BLaER1 (cell line): ENCODE results near the gene ZBTB47.

ENCODE experiments used
- H3K27ac ChIP-seq: shearing (Covaris generic); formaldehyde crosslinking; 2 replicates; pipeline ENCODE4 v1.8.1; 2022
- H3K27me3 ChIP-seq: shearing (Covaris generic); formaldehyde crosslinking; 2 replicates; pipeline ENCODE4 v1.8.1; 2022
- H3K36me3 ChIP-seq: shearing (Covaris generic); formaldehyde crosslinking; 2 replicates; pipeline ENCODE4 v1.8.1; 2022
- H3K4me1 ChIP-seq: shearing (Covaris generic); formaldehyde crosslinking; 2 replicates; pipeline ENCODE4 v1.8.1; 2022
- H3K4me2 ChIP-seq: shearing (Covaris generic); formaldehyde crosslinking; 2 replicates; pipeline ENCODE4 v1.8.1; 2022
- H3K4me3 ChIP-seq: shearing (Covaris generic); formaldehyde crosslinking; 2 replicates; pipeline ENCODE4 v1.8.1; 2022
- H3K9ac ChIP-seq: shearing (Covaris generic); formaldehyde crosslinking; 2 replicates; pipeline ENCODE4 v1.8.1; 2022
- H3K9me3 ChIP-seq: shearing (Covaris generic); formaldehyde crosslinking; 2 replicates; pipeline ENCODE4 v1.8.1; 2022
- H4K20me1 ChIP-seq: shearing (Covaris generic); formaldehyde crosslinking; 2 replicates; pipeline ENCODE4 v1.8.1; 2022
- Cebpa-rat ChIP-seq: shearing (Covaris generic); IDR thresholded peaks from 2 replicates; pipeline ENCODE4 v1.8.1; 2022

ZBTB47 gene

DNA sequence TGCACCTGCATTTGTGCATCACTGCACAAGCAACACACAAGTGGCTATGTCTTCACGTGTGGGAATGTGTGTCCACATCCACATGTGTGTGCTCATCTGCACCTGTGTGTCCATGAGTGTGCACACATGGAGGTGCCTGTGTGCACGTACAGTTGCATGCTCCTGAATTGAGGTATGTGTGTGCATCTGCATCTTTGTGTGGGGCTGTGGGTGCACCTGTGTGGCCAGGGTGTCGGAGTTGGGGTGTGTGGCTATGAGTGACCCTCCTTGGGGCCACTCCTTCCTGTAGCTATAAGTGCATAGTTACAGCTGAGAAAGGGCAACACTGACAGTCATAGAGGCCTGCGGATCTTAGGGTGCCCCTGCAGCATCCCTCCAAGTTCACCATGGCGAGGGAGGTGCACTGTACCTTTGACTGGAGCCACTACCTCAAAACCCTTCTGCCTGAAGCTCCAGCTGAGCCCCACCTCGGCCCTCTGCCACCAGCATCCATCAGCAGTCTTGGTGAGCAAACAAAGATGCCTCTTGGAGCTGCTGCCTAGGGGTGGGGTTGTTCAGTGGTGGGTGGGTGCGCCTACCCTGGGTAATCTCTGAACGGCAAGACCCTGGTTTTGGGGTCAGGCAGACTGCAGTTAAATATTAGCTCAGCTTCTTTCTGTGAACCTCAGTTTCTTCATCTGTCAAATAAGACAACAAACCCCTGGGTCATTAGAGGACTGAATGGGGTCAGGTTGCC lies 54.3 kb downstream of the ZBTB47 start:
- Histone ChIP-seq H3K4me2 (no peak overlapping the region), H3K4me3 (no peak overlapping the region), H3K9me3 (no peaks in the 10 kb centered on the region), H3K27ac (no peak overlapping the region), H3K36me3 (no peaks in the 10 kb centered on the region), H3K9ac (no peak overlapping the region), H3K27me3 (no peaks in the 10 kb centered on the region), H3K4me1 (no peaks in the 10 kb centered on the region), H4K20me1 (peaks cover 10% of the 10 kb centered on the region; the same call in 1 of the 2 replicates)
- TF ChIP-seq Cebpa-rat, result no peak

DNA sequence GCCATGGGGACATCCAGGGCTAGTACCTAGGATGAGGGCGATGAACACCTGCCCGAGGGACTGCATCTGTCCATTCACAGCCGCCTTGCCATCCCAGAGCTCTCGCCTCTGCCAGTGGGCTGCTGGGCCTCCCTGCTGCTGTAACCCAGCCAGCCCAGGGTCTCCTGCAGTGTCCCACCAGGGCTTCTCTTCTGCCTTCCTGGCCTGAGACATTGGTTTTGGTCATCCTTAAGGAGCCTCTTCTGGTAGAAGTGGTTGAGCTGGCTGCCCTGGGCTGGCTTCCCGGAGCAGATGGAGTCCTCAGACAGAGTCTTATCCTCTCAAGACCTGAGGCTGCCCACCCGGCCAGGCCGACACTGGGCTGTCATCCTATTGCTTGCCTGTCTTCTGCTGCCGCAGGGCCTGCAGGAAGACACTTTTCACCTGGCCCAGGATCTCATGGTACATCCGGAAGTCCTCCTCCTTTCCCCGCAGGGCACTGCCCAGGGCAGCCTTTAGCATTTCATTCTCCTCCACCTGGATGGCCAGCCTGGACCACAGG lies 55.2 kb downstream of the ZBTB47 start:
- Histone ChIP-seq H3K4me1 (no peaks in the 10 kb centered on the region), H3K27ac (no peak overlapping the region), H3K4me3 (no peak overlapping the region), H3K9ac (no peak overlapping the region), H3K27me3 (no peaks in the 10 kb centered on the region), H3K36me3 (no peaks in the 10 kb centered on the region), H3K9me3 (no peaks in the 10 kb centered on the region), H3K4me2 (no peak overlapping the region), H4K20me1 (peaks cover 3% of the 10 kb centered on the region; the same call in 1 of the 2 replicates)
- TF ChIP-seq Cebpa-rat, result no peak

DNA sequence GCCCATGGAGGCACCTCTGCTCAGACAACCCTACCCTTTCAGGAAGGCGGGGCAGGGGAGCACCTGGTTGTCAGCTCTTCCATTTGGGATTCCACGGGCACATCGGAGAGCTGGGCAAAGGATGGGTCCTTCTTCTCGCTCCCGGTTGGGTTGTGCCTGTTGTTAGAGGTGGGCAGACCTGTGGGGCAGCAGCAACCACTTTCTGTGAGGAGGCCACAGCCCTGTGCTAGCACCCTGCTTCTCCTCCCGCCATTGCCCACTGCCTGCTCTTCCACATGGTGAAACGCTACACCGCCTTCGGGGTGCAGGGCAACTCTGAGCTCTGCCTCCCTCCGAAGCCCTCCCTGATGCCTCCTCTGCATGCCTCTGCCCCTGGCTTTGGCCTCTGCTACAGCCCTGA lies 56.1 kb downstream of the ZBTB47 start:
- H3K4me3 ChIP-seq, result no peak overlapping the region
- H3K27me3 ChIP-seq, result no peaks in the 10 kb centered on the region
- no peak overlapping the region for H3K9ac ChIP-seq
- no peak for TF ChIP-seq Cebpa-rat
- no peaks in the 10 kb centered on the region for H3K4me1 ChIP-seq
- H3K36me3 ChIP-seq, result no peaks in the 10 kb centered on the region
- H3K4me2 ChIP-seq, result no peak overlapping the region
- no peak overlapping the region for H3K27ac ChIP-seq
- no peaks in the 10 kb centered on the region for H4K20me1 ChIP-seq
- H3K9me3 ChIP-seq, result no peaks in the 10 kb centered on the region

DNA sequence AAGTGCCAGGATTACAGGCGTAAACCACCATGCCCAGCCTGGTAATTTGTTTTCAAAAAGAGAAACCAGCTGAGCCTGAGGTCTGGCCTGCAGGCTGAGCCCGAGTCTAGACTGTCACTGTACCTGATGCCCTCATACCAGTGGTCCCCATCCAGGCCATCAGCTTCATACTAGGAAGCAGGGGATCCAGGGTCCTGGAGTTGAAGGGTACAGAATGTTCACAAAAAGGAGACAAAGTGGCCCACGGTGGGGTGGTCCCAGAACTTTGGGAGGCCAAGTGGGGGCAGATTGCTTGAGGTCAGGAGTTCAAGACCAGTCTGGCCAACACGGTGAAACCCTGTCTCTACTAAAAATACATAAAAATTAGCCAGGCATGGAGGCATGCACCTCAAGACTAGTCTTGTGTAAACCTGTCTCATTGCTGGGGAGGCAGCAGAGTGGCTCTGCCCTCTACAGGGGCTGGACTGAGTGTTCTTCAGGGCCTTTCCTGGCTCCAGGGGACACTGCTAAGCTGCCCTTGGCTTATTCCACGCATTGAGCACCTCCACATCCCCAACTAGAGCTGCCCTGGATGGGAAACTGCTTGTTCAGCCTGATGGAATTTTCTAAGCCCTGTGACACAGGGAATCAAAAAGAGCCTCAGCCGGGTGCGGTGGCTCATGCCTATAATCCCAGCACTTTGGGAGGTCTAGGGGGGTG lies 57.0 kb downstream of the ZBTB47 start:
- H3K9ac ChIP-seq, result no peak overlapping the region
- H3K4me3 ChIP-seq, result no peak overlapping the region
- H3K4me1 ChIP-seq, result no peaks in the 10 kb centered on the region
- TF ChIP-seq Cebpa-rat, result no peak
- H4K20me1 ChIP-seq, result no peaks in the 10 kb centered on the region
- no peaks in the 10 kb centered on the region for H3K9me3 ChIP-seq
- no peak overlapping the region for H3K27ac ChIP-seq
- no peak overlapping the region for H3K4me2 ChIP-seq
- H3K27me3 ChIP-seq, result no peaks in the 10 kb centered on the region
- no peaks in the 10 kb centered on the region for H3K36me3 ChIP-seq

- H3K36me3 ChIP-seq, result no peaks in the 10 kb centered on the region
- no peaks in the 10 kb centered on the region for H3K27me3 ChIP-seq
- H3K9ac ChIP-seq, result no peak overlapping the region
- no peaks in the 10 kb centered on the region for H3K9me3 ChIP-seq
- H4K20me1 ChIP-seq, result no peaks in the 10 kb centered on the region
- no peak overlapping the region for H3K4me2 ChIP-seq
- no peak overlapping the region for H3K27ac ChIP-seq
- no peak for TF ChIP-seq Cebpa-rat
- H3K4me3 ChIP-seq, result no peak overlapping the region
- H3K4me1 ChIP-seq, result no peaks in the 10 kb centered on the region
Observed at GRCh38 chr3:42711491-42712343, 58.2 kb downstream of the ZBTB47 start.

GRCh38 chr3:42712344-42712648 lies 58.8 kb downstream of the ZBTB47 start:
- Histone ChIP-seq H3K36me3 (no peaks in the 10 kb centered on the region), H3K4me2 (no peak overlapping the region), H3K4me1 (no peaks in the 10 kb centered on the region), H3K4me3 (no peak overlapping the region), H3K9ac (no peak overlapping the region), H3K9me3 (no peaks in the 10 kb centered on the region), H4K20me1 (no peaks in the 10 kb centered on the region), H3K27ac (no peak overlapping the region), H3K27me3 (no peaks in the 10 kb centered on the region)
- TF ChIP-seq Cebpa-rat, result no peak

GRCh38 chr3:42712688-42713372 lies 59.3 kb downstream of the ZBTB47 start:
- Histone ChIP-seq H3K27me3 (no peaks in the 10 kb centered on the region), H3K27ac (no peak overlapping the region), H3K36me3 (no peaks in the 10 kb centered on the region), H3K4me2 (no peak overlapping the region), H3K9ac (no peak overlapping the region), H3K9me3 (no peaks in the 10 kb centered on the region), H4K20me1 (no peaks in the 10 kb centered on the region), H3K4me1 (no peaks in the 10 kb centered on the region), H3K4me3 (no peak overlapping the region)
- no peak for TF ChIP-seq Cebpa-rat

- Histone ChIP-seq H3K27me3 (no peaks in the 10 kb centered on the region), H3K4me3 (no peak overlapping the region), H3K27ac (no peak overlapping the region), H3K36me3 (no peaks in the 10 kb centered on the region), H3K4me1 (no peaks in the 10 kb centered on the region), H3K9me3 (no peaks in the 10 kb centered on the region), H3K9ac (no peak overlapping the region), H3K4me2 (no peak overlapping the region), H4K20me1 (no peaks in the 10 kb centered on the region)
- TF ChIP-seq Cebpa-rat, result no peak
Observed at GRCh38 chr3:42713747-42714146, 60.2 kb downstream of the ZBTB47 start.

DNA sequence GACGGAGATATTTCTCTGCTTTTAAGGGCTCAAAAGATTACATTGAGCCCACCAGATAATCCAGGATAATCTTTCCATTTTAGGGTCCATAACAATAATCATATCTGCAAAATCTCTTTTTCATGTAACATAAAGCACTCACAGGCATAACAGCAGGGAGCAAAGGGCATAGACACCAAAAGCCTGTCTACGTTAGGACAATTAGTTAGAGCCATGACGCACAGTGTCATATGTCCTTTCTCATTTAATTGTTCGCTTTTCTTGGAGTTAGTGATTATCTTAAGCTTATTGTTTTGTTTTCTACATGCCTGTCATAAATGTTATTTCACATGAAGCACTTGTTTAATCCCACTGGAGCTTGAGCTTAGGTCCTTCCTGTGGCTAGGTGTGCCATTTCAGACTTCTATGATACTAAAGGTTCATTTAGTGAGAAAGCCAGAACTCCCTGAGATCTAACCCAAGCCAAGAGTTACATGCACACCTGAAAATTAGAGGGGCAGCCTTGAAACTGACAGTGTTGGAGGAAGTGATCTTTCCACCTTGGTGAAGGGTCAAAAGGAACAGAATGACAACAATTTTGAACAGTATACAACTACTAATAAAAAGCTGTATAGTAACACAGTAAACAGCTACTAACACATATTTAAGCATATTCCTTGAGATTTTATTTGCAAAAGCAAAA lies 60.8 kb downstream of the ZBTB47 start:
- Histone ChIP-seq H3K4me2 (no peak overlapping the region), H3K36me3 (no peaks in the 10 kb centered on the region), H3K27ac (no peak overlapping the region), H3K9ac (no peak overlapping the region), H4K20me1 (no peaks in the 10 kb centered on the region), H3K9me3 (no peaks in the 10 kb centered on the region), H3K4me3 (no peak overlapping the region), H3K4me1 (no peaks in the 10 kb centered on the region), H3K27me3 (no peaks in the 10 kb centered on the region)
- TF ChIP-seq Cebpa-rat, result no peak
